ENCODE measurements around the gene WSB1.

Gene WSB1

GRCh38 chr17:27339836-27340550 is 46.1 kb downstream of the WSB1 start:
- no peak for DNase-seq

- DNase-seq, result no peak
These were observed 46.7 kb downstream of the WSB1 start for GRCh38 chr17:27340575-27340974.

DNA sequence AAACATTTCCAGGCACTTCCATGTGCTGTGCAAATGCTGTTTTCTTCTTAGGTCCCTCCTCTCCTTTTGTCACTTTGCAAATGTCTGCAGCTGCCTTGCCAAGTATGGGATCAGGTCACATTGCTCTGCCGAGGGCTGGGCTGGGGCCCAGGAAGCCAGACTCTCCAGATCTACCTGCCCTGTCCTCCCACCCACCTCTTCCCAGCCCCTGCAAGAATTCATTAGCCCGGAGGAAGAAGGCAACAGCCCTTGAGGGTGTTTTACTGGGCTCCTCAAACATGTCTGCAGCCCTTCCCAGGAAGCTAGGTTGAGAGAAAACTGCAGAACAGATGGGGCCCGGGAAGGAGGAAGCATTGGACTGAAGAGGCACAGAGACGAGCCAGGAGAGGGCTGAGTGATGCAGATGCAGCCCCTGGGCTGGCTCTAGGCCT is 47.1 kb downstream of the WSB1 start:
- no peak for DNase-seq

GRCh38 chr17:27342059-27342458 is 48.1 kb downstream of the WSB1 start:
- no peak for DNase-seq

DNA sequence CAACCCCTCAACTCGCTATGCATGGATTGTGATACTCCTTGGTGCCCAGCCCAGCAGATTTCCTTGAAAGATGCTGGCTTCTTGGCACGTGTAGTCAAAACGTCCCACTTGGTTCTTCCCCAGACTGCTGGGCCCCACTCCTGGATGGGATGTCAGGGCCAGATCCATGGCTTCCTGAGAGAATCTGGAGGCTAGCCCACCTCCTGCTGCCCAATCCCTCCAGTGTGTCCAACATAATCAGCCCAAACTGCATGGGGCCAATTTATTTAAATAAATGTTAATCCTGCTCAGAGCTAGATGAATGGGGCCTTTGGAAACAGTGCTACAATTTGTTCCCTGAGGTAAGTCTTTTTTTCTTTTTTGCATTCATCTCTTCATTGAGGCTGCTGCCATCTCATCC is 49.4 kb downstream of the WSB1 start:
- DNase-seq, result no peak

DNA sequence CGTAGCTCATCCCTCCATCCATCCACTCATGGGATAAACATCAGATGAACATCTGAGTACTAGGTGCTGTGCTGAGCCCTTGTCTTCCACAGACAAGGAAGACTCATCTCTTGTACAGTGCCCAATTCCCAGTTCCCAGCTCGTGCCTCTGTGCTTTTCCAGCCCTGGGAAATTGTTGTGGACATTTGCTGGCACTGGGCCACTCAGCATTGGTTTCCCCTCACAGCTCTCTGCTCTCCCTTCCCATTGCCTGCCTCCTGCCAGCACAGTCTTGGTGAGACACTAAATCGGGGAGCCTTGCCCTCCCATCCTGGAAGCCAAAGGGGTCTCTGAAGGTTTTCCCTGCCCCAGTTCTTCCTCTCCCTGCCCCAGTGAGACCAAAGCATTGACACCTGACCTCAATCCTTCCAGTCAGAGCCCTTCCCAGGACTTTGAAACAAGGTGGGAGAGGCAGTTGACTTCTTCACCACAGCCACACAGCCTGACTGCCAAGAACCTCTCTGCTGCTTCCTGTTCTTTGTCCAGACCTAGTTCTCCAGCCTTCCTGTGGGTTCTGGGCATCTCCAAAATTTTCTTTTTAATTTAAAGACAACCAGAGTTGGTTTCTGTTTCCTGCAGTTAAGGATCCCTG is 50.2 kb downstream of the WSB1 start:
- DNase-seq, result no peak

DNA sequence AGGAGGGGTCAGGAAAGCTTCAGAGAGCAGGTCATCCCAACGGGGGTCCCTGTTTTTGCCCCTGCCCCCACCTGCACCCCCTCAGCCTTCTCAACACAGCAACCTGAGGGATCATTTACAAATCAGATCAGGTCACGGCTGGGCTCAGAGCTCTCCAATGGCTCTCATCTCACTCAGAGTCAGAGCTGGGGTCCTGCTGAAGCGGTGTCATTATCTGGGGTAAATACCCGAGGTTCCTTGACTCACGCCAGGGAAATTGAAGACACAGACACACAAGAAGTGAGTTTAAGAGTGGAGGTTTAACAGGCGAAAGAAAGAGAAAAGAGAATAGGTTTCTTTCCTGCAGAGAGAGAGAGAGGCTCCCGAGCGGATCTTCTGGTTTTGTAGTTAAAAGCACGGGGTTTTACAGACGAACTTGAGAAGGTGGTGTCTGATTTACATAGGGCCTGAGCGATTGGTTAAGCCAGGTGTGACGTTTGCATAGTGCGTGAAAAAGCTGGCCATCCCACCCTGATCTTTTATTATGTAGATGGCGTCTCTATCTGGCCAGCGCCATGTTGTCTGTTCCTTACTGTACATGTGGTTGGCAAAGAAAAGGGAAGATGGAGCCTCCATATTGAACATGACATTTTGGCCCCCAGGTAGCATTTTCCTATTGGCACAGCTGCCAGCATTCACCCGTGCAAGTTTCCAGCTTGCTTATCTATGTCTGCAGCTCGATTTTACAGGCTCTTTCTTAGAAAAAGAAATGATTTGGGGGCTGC is 51.4 kb downstream of the WSB1 start:
- DNase-seq, result no peak

- DNase-seq, result no peak
These were observed 52.5 kb downstream of the WSB1 start for GRCh38 chr17:27346228-27346899.

DNA sequence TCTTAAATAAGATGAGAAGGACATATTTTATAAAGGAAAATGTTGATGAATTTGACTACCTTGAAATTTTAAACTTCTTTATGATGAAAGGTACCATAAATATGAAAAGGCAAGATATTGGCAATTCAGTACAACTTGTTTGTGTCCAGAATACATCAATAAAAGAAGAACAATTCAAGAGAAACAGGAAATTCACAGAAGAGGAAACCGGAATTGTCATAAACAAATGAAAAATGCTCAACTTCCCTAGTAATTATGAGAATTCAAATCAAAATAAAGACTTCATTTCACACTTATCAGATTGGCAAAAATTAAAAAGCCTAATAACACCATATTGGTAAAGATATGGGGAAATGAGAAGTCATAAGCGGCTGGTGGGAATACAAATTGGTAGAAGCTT is 54.3 kb downstream of the WSB1 start:
- DNase-seq, result no peak

GRCh38 chr17:27349540-27350021 is 55.7 kb downstream of the WSB1 start:
- no peak for DNase-seq

DNA sequence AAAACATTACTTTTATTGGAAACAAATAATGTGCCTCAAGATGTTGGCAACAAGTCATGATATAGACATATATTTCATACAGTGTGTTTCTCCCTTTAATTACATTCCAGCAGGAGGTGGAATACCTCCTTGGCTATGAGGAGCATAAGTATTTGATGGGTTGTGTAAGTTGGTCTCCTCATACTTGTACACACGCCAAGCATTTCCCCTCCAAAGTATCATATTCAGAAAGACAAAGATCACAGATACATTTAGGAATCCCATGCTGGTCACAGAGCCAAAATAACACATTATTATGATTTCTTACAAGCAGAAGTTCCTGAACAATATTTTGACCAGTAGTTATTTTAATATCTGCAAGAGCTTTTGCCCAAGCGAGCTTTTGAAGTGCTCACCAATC is 57.8 kb downstream of the WSB1 start:
- no peak for DNase-seq

- DNase-seq, result no peak
These were observed 58.6 kb downstream of the WSB1 start for GRCh38 chr17:27352448-27353032.

DNA sequence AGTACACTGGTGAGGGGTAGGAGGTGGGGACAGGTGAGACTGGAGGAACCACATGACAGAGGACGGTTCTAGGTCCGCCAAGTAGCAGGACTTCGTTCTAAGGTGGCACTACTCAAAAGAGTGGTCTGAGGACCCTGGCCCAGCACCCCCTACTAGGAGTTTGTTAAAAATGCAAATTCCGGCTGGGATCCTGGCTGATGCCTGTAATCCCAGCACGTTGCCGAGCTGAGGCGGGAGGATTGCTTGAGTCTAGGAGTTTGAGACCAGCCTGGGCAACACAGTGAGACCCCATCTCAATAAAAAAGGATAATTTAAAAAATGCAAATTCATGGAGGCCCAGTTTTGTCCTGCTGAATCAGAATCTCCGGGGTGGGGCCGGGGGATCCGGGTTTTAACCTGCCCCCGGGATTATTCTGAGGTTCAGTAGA is 59.1 kb downstream of the WSB1 start:
- DNase-seq, result no peak

DNA sequence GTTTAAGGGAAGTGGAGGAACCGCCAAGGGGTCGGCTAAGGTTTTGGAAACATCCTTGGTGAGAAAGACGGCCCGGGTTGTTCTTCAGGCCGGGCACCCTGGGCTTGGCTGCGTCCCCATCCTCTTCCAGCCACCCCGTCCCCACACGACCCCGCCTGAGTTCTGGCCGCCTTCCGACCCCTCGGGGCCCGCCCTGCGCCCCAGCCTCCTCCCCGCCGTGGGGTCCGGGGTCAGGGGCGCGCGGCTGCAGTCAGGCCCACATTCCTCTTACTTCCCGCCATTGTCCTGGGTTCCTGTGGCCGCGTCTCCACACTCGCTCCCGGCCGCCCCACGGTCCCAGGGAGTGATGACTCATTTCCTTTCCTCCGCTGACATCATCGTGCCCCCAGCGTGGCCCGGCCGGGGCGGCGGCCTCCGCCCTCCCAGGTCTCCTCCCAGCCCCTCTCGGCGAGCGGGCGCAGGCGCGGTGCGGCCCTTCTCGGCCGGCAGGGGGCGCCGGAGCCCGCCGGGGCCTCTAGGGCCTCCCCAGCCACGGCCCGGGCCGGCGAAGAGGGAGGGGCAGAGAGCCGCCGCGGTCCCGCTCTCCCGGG is 59.6 kb downstream of the WSB1 start:
- peak; percentile 78 for DNase-seq

- DNase-seq, result no peak
These were observed 60.2 kb downstream of the WSB1 start for GRCh38 chr17:27354051-27354490.

DNA sequence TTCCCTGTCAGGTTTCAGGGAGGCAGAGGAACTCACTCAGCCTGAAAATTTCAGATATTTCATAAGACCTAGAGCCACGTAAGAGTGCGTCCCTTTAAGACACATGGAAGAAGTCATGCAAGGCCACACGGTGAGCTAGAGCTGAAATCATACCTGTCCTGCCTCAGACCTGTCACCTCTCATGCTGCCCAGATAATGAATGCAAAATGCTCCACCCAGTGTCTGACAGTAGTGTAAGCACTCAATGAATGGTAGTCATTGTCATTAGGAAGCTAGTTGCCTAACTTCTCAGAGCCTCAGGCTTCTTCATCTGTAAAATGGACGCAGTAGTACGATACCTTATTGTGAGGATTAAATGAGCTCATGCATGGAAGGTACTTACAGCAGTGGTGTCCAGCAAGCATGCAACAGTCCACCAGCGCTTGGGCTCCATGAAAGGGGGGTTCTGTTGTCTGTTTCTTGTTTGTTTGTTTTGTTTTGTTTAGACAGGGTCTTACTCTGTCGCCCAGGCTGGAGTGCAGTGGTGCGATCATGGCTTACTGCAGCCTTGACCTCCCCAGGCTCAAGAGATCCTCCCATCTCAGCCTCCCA is 60.7 kb downstream of the WSB1 start:
- no peak for DNase-seq

DNA sequence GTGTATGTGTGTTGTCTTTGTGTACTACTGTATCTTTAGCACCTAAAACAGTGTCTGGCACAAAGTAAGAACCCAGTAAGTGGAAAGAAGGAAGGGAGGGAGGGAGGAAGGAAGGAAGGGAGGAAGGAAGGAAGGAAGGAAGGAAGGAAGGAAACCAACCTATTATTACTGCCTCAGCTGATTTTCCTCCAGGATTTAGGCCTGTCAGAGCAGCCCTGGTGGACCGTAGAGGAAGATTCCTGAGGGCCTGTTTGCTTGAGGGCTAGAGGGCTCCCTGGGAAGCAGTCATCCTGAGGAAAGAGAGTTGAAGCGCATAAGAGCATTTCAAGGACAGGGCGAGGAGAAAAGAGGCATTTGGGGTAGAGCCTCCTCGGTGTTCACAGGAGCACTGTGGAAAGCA is 61.5 kb downstream of the WSB1 start:
- no peak for DNase-seq

DNA sequence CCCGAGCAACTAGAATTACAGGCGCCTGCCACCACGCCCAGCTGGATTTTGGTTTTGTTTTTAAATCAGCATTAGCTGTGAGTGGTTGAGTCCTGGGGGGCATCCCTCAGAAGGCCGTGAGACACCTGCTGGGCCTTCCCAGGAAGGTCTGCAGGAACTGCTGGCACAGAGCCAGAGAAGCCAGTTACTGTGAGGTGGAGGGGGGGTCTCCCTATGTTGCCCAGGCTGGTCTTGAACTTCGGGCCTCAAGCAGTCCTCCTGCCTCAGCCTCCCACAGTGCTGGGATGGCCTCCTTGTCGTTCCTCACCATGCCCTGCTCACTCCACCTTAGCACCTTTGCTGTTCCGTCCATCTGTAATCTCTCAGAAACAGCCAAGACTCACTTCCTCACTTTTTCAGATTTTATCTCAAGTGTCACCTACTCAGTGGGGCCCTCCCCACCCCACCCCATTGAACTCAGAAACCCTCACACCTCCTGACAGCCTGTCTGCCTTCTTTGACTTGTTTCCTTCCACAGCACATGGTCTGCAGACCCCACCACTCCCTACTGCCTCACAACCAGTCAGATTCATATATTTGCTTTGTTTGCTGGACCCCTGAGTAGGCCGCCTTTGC is 62.3 kb downstream of the WSB1 start:
- DNase-seq, result peak; percentile 43

GRCh38 chr17:27357236-27357635 is 63.3 kb downstream of the WSB1 start:
- DNase-seq, result no peak

DNA sequence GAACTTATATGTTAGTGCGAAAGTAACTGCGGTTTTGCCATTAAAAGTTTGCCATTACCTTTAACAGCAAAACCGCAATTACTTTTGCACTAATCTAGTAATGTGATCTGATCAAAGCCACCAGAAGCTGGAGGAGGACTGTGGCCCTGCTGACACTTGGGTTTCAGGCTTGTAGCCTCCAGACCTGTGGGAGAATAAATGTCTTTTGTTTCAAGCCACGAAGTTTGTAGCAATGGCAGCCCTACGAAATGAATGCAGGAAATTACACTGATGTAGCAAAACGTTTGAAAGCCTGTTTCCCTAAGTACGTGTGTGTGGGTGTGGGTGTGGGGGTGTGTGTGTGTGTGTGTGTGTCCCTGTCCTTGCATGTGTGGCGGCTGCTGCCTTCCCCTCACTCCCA is 66.6 kb downstream of the WSB1 start:
- no peak for DNase-seq

DNA sequence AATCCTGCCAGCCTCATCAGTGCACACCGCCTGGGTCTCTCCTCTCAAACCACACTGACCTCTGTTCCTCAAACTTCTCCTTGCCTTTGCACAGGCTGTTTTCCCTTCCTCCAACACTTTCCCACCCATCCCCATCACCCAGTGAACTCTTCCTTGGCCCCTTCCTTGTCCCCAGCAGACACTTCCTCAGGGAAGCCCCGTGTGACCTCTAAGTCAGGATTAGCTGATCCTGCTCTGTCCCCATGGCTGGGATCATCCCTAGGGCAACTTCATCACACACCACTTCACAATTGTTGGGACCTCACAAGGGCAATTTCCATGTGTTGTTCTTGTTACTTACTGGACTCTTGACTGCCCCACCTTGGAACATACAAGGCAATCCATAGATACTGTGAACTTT is 67.8 kb downstream of the WSB1 start:
- DNase-seq, result no peak

GRCh38 chr17:27362503-27362902 is 68.6 kb downstream of the WSB1 start:
- no peak for DNase-seq
